Stimulated activated memory B cell treated with anti-CD40 and anti-IgM and Interleukin-4, amounts not matched to agents 10 μg/mL and 1 μg/mL and 100 μg/mL, for 72 hours (primary cell): ENCODE results near the gene NDST3.

Experiments
- ATAC-seq: fragments of 150-1000 bp; cut with Tn5 transposase; 2 replicates; pipeline ENCODE4 v1.10.0; 2021
- H3K27ac Mint-ChIP-seq: one replicate; pipeline ENCODE4 v1.8.0; 2022; ENCODE audit warnings: mild to moderate bottlenecking, mixed read lengths
- H3K27me3 Mint-ChIP-seq: one replicate; pipeline ENCODE4 v1.8.0; 2022; ENCODE audit warnings: mixed read lengths
- H3K36me3 Mint-ChIP-seq: one replicate; pipeline ENCODE4 v1.8.0; 2022; ENCODE audit warnings: mixed read lengths
- H3K4me1 Mint-ChIP-seq: one replicate; pipeline ENCODE4 v1.8.0; 2022; ENCODE audit warnings: mixed read lengths
- H3K4me3 Mint-ChIP-seq: one replicate; pipeline ENCODE4 v1.8.0; 2022; ENCODE audit warnings: mild to moderate bottlenecking, moderate library complexity, mixed read lengths
- H3K9me3 Mint-ChIP-seq: one replicate; pipeline ENCODE4 v1.8.0; 2022; ENCODE audit warnings: mixed read lengths

NDST3 gene

DNA sequence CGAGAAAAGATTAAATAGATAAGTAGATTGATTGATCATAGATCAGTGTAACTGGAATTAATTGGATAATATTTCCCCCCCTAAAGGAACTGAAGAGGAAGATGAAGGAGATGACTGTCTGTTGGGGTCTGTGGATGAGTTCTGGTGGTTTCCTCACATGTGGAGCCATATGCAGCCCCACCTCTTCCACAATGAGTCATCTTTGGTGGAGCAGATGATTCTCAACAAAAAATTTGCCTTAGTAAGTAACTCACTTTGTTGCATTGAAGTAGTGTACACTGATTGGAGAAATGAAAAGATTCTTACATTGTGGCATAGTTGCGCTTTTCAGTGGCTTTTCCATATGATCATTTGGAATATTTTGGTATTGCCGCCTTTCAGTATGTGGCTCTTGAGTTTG is 80.4 kb downstream of the NDST3 start:
- ATAC-seq: no peak
- Mint-ChIP-seq H3K4me3 (no peak overlapping the region), H3K27ac (no peak overlapping the region), H3K36me3 (no peaks in the 10 kb centered on the region), H3K27me3 (no peaks in the 10 kb centered on the region), H3K4me1 (no peaks in the 10 kb centered on the region), H3K9me3 (peaks cover 3% of the 10 kb centered on the region)

- no peaks in the 10 kb centered on the region for H3K36me3 Mint-ChIP-seq
- H3K27ac Mint-ChIP-seq: no peak overlapping the region
- no peaks in the 10 kb centered on the region for H3K4me1 Mint-ChIP-seq
- no peak for ATAC-seq
- no peaks in the 10 kb centered on the region for H3K9me3 Mint-ChIP-seq
- H3K27me3 Mint-ChIP-seq: no peaks in the 10 kb centered on the region
- no peak overlapping the region for H3K4me3 Mint-ChIP-seq
These were observed 86.0 kb downstream of the NDST3 start for GRCh38 chr4:118120120-118120760.

GRCh38 chr4:118124997-118125396 is 90.7 kb downstream of the NDST3 start:
- no peak for ATAC-seq
- H3K4me3 Mint-ChIP-seq: no peak overlapping the region
- no peaks in the 10 kb centered on the region for H3K4me1 Mint-ChIP-seq
- no peaks in the 10 kb centered on the region for H3K27me3 Mint-ChIP-seq
- H3K27ac Mint-ChIP-seq: no peak overlapping the region
- H3K36me3 Mint-ChIP-seq: no peaks in the 10 kb centered on the region
- H3K9me3 Mint-ChIP-seq: peaks cover 6% of the 10 kb centered on the region

- Mint-ChIP-seq H3K36me3 (no peaks in the 10 kb centered on the region), H3K27me3 (no peaks in the 10 kb centered on the region), H3K27ac (no peak overlapping the region), H3K4me3 (no peak overlapping the region), H3K4me1 (no peaks in the 10 kb centered on the region), H3K9me3 (no peaks in the 10 kb centered on the region)
- no peak for ATAC-seq
These were observed 105.0 kb downstream of the NDST3 start for GRCh38 chr4:118139241-118139640.

GRCh38 chr4:118141240-118141639 is 107.0 kb downstream of the NDST3 start:
- no peaks in the 10 kb centered on the region for H3K36me3 Mint-ChIP-seq
- H3K27me3 Mint-ChIP-seq: no peaks in the 10 kb centered on the region
- no peak overlapping the region for H3K27ac Mint-ChIP-seq
- no peaks in the 10 kb centered on the region for H3K9me3 Mint-ChIP-seq
- H3K4me3 Mint-ChIP-seq: no peak overlapping the region
- no peaks in the 10 kb centered on the region for H3K4me1 Mint-ChIP-seq
- ATAC-seq: no peak

- H3K27ac Mint-ChIP-seq: no peak overlapping the region
- peaks cover 5% of the 10 kb centered on the region for H3K9me3 Mint-ChIP-seq
- no peaks in the 10 kb centered on the region for H3K27me3 Mint-ChIP-seq
- H3K4me3 Mint-ChIP-seq: no peak overlapping the region
- no peaks in the 10 kb centered on the region for H3K36me3 Mint-ChIP-seq
- H3K4me1 Mint-ChIP-seq: no peaks in the 10 kb centered on the region
- ATAC-seq: no peak
These were observed 120.4 kb downstream of the NDST3 start for GRCh38 chr4:118154649-118155048.

- H3K4me1 Mint-ChIP-seq: no peaks in the 10 kb centered on the region
These were observed 121.2 kb downstream of the NDST3 start for GRCh38 chr4:118155516-118155915.

DNA sequence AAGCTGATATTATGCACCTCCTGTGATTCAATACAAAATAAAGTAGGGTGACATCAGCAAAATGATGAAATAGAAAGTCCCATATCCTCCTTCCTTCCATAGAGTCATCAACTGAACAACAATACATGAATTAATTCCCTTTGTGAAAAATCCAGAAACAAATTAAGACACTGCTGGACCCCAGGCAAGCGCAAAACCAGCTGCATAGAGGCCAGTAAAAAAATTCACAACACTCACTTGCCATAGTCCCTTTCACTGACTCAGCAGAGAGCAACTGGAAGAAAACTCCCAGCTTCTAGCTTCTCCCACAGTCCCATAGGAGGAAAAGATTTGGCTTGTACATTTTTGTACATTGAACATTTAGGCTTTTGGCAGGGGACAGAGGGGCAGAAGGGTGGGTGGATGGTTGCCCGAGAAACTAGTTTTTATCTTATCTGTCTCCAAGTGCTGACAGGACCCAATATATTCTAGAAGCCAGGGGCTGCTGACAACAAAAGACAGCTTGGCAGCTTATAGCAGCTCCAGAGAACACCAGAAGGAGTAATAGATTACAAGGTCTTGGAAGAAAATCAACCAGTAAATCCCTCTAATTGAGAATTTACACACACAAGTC is 124.6 kb downstream of the NDST3 start:
- no peak overlapping the region for H3K27ac Mint-ChIP-seq
- H3K27me3 Mint-ChIP-seq: no peaks in the 10 kb centered on the region
- peaks cover 9% of the 10 kb centered on the region for H3K9me3 Mint-ChIP-seq
- H3K4me3 Mint-ChIP-seq: no peak overlapping the region
- H3K4me1 Mint-ChIP-seq: no peaks in the 10 kb centered on the region
- ATAC-seq: no peak
- H3K36me3 Mint-ChIP-seq: no peaks in the 10 kb centered on the region

More at GRCh38 chr4:118155516-118155915, 121.2 kb downstream of the NDST3 start:
- ATAC-seq: no peak
- no peaks in the 10 kb centered on the region for H3K27me3 Mint-ChIP-seq
- no peak overlapping the region for H3K4me3 Mint-ChIP-seq
- H3K9me3 Mint-ChIP-seq: peaks cover 9% of the 10 kb centered on the region
- H3K27ac Mint-ChIP-seq: no peak overlapping the region
- no peaks in the 10 kb centered on the region for H3K36me3 Mint-ChIP-seq

DNA sequence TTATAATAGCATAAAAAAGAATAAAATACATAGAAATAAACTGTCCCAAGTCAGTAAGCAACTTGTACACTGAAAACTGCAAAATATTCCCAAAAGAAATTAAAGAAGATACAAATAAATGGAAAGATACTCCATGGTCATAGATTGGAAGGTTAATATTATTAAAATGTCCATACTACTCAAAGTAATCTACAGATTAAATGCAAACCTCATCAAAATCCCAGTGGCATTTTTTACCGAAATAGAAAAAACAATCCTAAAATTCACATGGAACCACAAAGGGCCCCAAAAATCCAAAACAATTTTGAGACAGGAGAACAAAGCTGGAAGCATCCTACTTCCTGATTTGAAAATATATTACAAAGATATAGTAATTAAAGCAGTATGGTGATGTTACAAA is 133.0 kb downstream of the NDST3 start:
- H3K27me3 Mint-ChIP-seq: no peaks in the 10 kb centered on the region
- no peaks in the 10 kb centered on the region for H3K4me1 Mint-ChIP-seq
- no peak overlapping the region for H3K27ac Mint-ChIP-seq
- H3K4me3 Mint-ChIP-seq: no peak overlapping the region
- ATAC-seq: no peak
- H3K9me3 Mint-ChIP-seq: peaks cover 12% of the 10 kb centered on the region
- no peaks in the 10 kb centered on the region for H3K36me3 Mint-ChIP-seq

GRCh38 chr4:118171381-118171780 is 137.1 kb downstream of the NDST3 start:
- H3K27ac Mint-ChIP-seq: no peak overlapping the region
- no peaks in the 10 kb centered on the region for H3K27me3 Mint-ChIP-seq
- peaks cover 5% of the 10 kb centered on the region for H3K9me3 Mint-ChIP-seq
- ATAC-seq: no peak
- no peak overlapping the region for H3K4me3 Mint-ChIP-seq
- no peaks in the 10 kb centered on the region for H3K36me3 Mint-ChIP-seq
- H3K4me1 Mint-ChIP-seq: no peaks in the 10 kb centered on the region

GRCh38 chr4:118173126-118173525 is 138.8 kb downstream of the NDST3 start:
- Mint-ChIP-seq H3K4me1 (no peaks in the 10 kb centered on the region), H3K27ac (no peak overlapping the region), H3K9me3 (no peaks in the 10 kb centered on the region), H3K36me3 (no peaks in the 10 kb centered on the region), H3K27me3 (no peaks in the 10 kb centered on the region), H3K4me3 (no peak overlapping the region)
- ATAC-seq: no peak

DNA sequence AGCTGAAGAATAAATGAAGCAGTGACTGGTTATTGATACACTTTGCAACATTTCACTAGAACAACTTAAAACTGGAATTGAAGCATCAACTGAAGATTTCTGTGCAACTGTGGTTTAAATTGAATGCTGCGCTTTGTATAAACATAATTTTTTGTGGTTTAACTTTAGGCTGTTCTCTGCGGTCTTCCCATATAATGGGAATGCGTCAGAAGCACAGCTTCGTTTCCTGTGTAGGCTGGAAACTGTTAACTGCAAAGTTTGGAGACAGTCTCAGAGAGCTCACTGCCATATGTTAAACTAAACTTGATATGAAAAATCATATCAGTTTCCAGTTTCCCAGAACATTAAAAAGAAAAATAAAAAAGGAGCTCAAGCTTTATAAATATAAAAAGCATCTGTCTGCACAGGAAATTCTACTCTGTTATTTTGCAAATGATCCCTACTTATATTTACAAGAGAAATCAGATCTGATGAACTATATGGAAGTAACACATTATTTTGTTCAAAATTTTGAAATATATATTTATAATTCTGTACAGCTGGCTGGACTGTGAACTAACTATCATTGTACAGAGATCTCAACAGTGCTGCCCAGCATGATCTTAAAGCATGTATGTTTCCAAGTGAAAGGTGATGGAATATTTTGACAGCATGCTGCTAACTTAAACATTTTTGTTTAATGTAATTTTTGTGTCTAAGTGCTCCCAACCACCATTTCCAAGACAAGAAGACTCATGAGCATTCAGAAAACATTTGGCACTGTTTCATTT is 139.9 kb downstream of the NDST3 start:
- H3K4me3 Mint-ChIP-seq: no peak overlapping the region
- H3K27me3 Mint-ChIP-seq: no peaks in the 10 kb centered on the region
- no peaks in the 10 kb centered on the region for H3K4me1 Mint-ChIP-seq
- no peak overlapping the region for H3K27ac Mint-ChIP-seq
- H3K36me3 Mint-ChIP-seq: no peaks in the 10 kb centered on the region
- no peak for ATAC-seq
- no peaks in the 10 kb centered on the region for H3K9me3 Mint-ChIP-seq

- Mint-ChIP-seq H3K4me3 (no peak overlapping the region), H3K27me3 (no peaks in the 10 kb centered on the region), H3K27ac (no peak overlapping the region), H3K4me1 (no peaks in the 10 kb centered on the region), H3K9me3 (no peaks in the 10 kb centered on the region), H3K36me3 (no peaks in the 10 kb centered on the region)
- ATAC-seq: no peak
These were observed 141.2 kb downstream of the NDST3 start for GRCh38 chr4:118175506-118175905.

- Mint-ChIP-seq H3K27ac (no peak overlapping the region), H3K4me3 (no peak overlapping the region), H3K36me3 (no peaks in the 10 kb centered on the region), H3K27me3 (no peaks in the 10 kb centered on the region), H3K4me1 (no peaks in the 10 kb centered on the region), H3K9me3 (no peaks in the 10 kb centered on the region)
- no peak for ATAC-seq
These were observed 142.8 kb downstream of the NDST3 start for GRCh38 chr4:118177126-118177525.

- no peaks in the 10 kb centered on the region for H3K4me1 Mint-ChIP-seq
- no peak overlapping the region for H3K27ac Mint-ChIP-seq
- no peaks in the 10 kb centered on the region for H3K27me3 Mint-ChIP-seq
- no peaks in the 10 kb centered on the region for H3K9me3 Mint-ChIP-seq
- H3K4me3 Mint-ChIP-seq: no peak overlapping the region
- no peak for ATAC-seq
- no peaks in the 10 kb centered on the region for H3K36me3 Mint-ChIP-seq
These were observed 146.5 kb downstream of the NDST3 start for GRCh38 chr4:118180776-118181175.

DNA sequence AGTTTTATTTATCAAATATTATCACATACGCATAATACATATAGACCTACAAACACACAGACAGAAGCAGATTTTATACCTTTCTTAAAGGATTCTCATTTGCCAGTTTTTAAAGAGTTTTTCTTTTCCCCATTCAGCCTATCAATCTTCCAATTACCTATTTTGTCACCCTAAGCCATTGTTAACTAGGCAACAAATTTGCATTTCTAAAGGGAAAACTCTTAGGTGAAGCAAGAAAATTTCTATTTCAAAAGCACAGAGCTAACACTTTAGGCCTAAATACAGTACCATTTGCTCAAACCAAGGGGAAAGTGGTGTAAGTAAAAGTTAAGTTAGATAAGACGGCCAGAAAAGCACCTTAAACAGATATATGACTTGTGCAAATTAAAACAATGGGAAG is 156.6 kb downstream of the NDST3 start:
- Mint-ChIP-seq H3K36me3 (no peaks in the 10 kb centered on the region), H3K4me1 (no peaks in the 10 kb centered on the region), H3K27me3 (no peaks in the 10 kb centered on the region), H3K9me3 (peaks cover 3% of the 10 kb centered on the region), H3K27ac (no peak overlapping the region), H3K4me3 (no peak overlapping the region)
- no peak for ATAC-seq
